Measurements from ENCODE around the gene RERE.

RERE gene

GRCh38 chr1:8427986-8428385 is 389.5 kb downstream of the RERE start:
- ChIA-PET POLR2A (interaction anchor here (0.7 kb wide), 1 partner anchor 107 kb away, joined by 3 read pairs; no protein-coding TSS in a partner anchor), CTCF (interaction anchor here (1.2 to 2.4 kb wide), 3 partner anchors 19 to 32 kb away, joined by 3 to 7 read pairs (median 4); no protein-coding TSS in a partner anchor)
- TF ChIP-seq CTCF (IDR thresholded peaks at IDR 0.05; ENCODE audit: insufficient read depth, low read length, missing control alignments), result no peak
- no peak overlapping the region for H3K4me3 ChIP-seq (ENCODE audit: low read depth, low read length)
- no peak for DNase-seq (ENCODE audit: low read depth, low spot score)

GRCh38 chr1:8427493-8427892 is 389.9 kb downstream of the RERE start:
- ChIA-PET POLR2A (interaction anchor here (0.7 kb wide), 1 partner anchor 107 kb away, joined by 3 read pairs; no protein-coding TSS in a partner anchor), CTCF (interaction anchor here (1.2 to 2.4 kb wide), 3 partner anchors 18 to 33 kb away, joined by 3 to 7 read pairs (median 4); no protein-coding TSS in a partner anchor)
- H3K4me3 ChIP-seq (ENCODE audit: low read depth, low read length), result no peak overlapping the region
- DNase-seq (ENCODE audit: low read depth, low spot score), result no peak
- no peak for TF ChIP-seq CTCF (IDR thresholded peaks at IDR 0.05; ENCODE audit: insufficient read depth, low read length, missing control alignments)

- TF ChIP-seq CTCF (IDR thresholded peaks at IDR 0.05; ENCODE audit: insufficient read depth, low read length, missing control alignments), result no peak
- DNase-seq (ENCODE audit: low read depth, low spot score), result no peak
- POLR2A ChIA-PET, result no interaction called here
- CTCF ChIA-PET, result interaction anchor here (1.6 to 2.4 kb wide), 2 partner anchors 18 to 27 kb away, joined by 4 to 7 read pairs; no protein-coding TSS in a partner anchor
- H3K4me3 ChIP-seq (ENCODE audit: low read depth, low read length), result no peak overlapping the region
Measured at GRCh38 chr1:8426996-8427395, 390.4 kb downstream of the RERE start.

GRCh38 chr1:8425781-8426161 is 391.7 kb downstream of the RERE start:
- ChIA-PET CTCF (no interaction called here), POLR2A (no interaction called here)
- no peak for TF ChIP-seq CTCF (IDR thresholded peaks at IDR 0.05; ENCODE audit: insufficient read depth, low read length, missing control alignments)
- H3K4me3 ChIP-seq (ENCODE audit: low read depth, low read length), result no peak overlapping the region
- DNase-seq (ENCODE audit: low read depth, low spot score), result no peak

- POLR2A ChIA-PET, result interaction anchor here (0.6 to 1.1 kb wide), 2 partner anchors 15 to 28 kb away, joined by 3 to 4 read pairs; no protein-coding TSS in a partner anchor
- no peak overlapping the region for H3K4me3 ChIP-seq (ENCODE audit: low read depth, low read length)
- CTCF ChIA-PET, result interaction anchor here (0.9 kb wide), 1 partner anchor 16 kb away, joined by 5 read pairs; no protein-coding TSS in a partner anchor
- DNase-seq (ENCODE audit: low read depth, low spot score), result no peak
- no peak for TF ChIP-seq CTCF (IDR thresholded peaks at IDR 0.05; ENCODE audit: insufficient read depth, low read length, missing control alignments)
Measured at GRCh38 chr1:8425150-8425780, 392.2 kb downstream of the RERE start.

GRCh38 chr1:8424539-8425116 is 392.8 kb downstream of the RERE start:
- no peak overlapping the region for H3K4me3 ChIP-seq (ENCODE audit: low read depth, low read length)
- ChIA-PET POLR2A (interaction anchor here (0.6 to 1.1 kb wide), 5 partner anchors 13 to 450 kb away, joined by 3 to 4 read pairs (median 3); no protein-coding TSS in a partner anchor), CTCF (interaction anchor here (0.9 kb wide), 1 partner anchor 15 kb away, joined by 5 read pairs; no protein-coding TSS in a partner anchor)
- no peak for TF ChIP-seq CTCF (IDR thresholded peaks at IDR 0.05; ENCODE audit: insufficient read depth, low read length, missing control alignments)
- no peak for DNase-seq (ENCODE audit: low read depth, low spot score)

All from AG04449 (cell line).